ENCODE data around the gene RIN3. TPM values are rescaled to one million over a fixed set of nuclear protein-coding genes. Genes with fewer than 3 reads are reported as not detected.

RIN3 gene
- total RNA-seq, 1 donor: 7.2 TPM

GRCh38 chr14:92482621-92483319 lies 30.8 kb upstream of the RIN3 start:
- no peak for TF ChIP-seq CTCF (IDR thresholded peaks at IDR 0.05; ENCODE audit: insufficient read depth, low read length)
- no peak overlapping the region for H3K4me3 ChIP-seq (ENCODE audit: low read depth, low read length)
- DNase-seq (ENCODE audit: low read depth): no peak

GRCh38 chr14:92484132-92484823 lies 29.3 kb upstream of the RIN3 start:
- H3K4me3 ChIP-seq (ENCODE audit: low read depth, low read length): no peak overlapping the region
- no peak for TF ChIP-seq CTCF (IDR thresholded peaks at IDR 0.05; ENCODE audit: insufficient read depth, low read length)

GRCh38 chr14:92486881-92487280 lies 26.7 kb upstream of the RIN3 start:
- no peak for TF ChIP-seq CTCF (IDR thresholded peaks at IDR 0.05; ENCODE audit: insufficient read depth, low read length)
- DNase-seq (ENCODE audit: low read depth): peak; percentile 41
- no peak overlapping the region for H3K4me3 ChIP-seq (ENCODE audit: low read depth, low read length)

More at GRCh38 chr14:92484132-92484823, 29.3 kb upstream of the RIN3 start:
- no peak for DNase-seq (ENCODE audit: low read depth)

GRCh38 chr14:92487513-92488133 lies 26.0 kb upstream of the RIN3 start:
- no peak overlapping the region for H3K4me3 ChIP-seq (ENCODE audit: low read depth, low read length)
- DNase-seq (ENCODE audit: low read depth): no peak
- TF ChIP-seq CTCF (IDR thresholded peaks at IDR 0.05; ENCODE audit: insufficient read depth, low read length): no peak

- no peak overlapping the region for H3K4me3 ChIP-seq (ENCODE audit: low read depth, low read length)
- no peak for DNase-seq (ENCODE audit: low read depth)
- TF ChIP-seq CTCF (IDR thresholded peaks at IDR 0.05; ENCODE audit: insufficient read depth, low read length): no peak
Observed at GRCh38 chr14:92489394-92490238, 24.0 kb upstream of the RIN3 start.

GRCh38 chr14:92490239-92490959 lies 23.2 kb upstream of the RIN3 start:
- no peak overlapping the region for H3K4me3 ChIP-seq (ENCODE audit: low read depth, low read length)
- TF ChIP-seq CTCF (IDR thresholded peaks at IDR 0.05; ENCODE audit: insufficient read depth, low read length): no peak
- no peak for DNase-seq (ENCODE audit: low read depth)
